Airway epithelial cell (primary cell): ENCODE data around the gene KMT2B. TPM values are rescaled to one million over a fixed set of nuclear protein-coding genes. Genes with fewer than 3 reads are reported as not detected.

Experiments
- total RNA-seq: library from RNA; depleted of rRNA; stranded (reverse); fragments of >200 nt; gene quantifications from 2 replicates; pipeline ENCODE4 v1.2.3, GENCODE V29; 2015

KMT2B gene, protein sequence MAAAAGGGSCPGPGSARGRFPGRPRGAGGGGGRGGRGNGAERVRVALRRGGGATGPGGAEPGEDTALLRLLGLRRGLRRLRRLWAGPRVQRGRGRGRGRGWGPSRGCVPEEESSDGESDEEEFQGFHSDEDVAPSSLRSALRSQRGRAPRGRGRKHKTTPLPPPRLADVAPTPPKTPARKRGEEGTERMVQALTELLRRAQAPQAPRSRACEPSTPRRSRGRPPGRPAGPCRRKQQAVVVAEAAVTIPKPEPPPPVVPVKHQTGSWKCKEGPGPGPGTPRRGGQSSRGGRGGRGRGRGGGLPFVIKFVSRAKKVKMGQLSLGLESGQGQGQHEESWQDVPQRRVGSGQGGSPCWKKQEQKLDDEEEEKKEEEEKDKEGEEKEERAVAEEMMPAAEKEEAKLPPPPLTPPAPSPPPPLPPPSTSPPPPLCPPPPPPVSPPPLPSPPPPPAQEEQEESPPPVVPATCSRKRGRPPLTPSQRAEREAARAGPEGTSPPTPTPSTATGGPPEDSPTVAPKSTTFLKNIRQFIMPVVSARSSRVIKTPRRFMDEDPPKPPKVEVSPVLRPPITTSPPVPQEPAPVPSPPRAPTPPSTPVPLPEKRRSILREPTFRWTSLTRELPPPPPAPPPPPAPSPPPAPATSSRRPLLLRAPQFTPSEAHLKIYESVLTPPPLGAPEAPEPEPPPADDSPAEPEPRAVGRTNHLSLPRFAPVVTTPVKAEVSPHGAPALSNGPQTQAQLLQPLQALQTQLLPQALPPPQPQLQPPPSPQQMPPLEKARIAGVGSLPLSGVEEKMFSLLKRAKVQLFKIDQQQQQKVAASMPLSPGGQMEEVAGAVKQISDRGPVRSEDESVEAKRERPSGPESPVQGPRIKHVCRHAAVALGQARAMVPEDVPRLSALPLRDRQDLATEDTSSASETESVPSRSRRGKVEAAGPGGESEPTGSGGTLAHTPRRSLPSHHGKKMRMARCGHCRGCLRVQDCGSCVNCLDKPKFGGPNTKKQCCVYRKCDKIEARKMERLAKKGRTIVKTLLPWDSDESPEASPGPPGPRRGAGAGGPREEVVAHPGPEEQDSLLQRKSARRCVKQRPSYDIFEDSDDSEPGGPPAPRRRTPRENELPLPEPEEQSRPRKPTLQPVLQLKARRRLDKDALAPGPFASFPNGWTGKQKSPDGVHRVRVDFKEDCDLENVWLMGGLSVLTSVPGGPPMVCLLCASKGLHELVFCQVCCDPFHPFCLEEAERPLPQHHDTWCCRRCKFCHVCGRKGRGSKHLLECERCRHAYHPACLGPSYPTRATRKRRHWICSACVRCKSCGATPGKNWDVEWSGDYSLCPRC (N-terminal part only)
- total RNA-seq = 16.7 and 19.3 TPM in 2 replicates

DNA sequence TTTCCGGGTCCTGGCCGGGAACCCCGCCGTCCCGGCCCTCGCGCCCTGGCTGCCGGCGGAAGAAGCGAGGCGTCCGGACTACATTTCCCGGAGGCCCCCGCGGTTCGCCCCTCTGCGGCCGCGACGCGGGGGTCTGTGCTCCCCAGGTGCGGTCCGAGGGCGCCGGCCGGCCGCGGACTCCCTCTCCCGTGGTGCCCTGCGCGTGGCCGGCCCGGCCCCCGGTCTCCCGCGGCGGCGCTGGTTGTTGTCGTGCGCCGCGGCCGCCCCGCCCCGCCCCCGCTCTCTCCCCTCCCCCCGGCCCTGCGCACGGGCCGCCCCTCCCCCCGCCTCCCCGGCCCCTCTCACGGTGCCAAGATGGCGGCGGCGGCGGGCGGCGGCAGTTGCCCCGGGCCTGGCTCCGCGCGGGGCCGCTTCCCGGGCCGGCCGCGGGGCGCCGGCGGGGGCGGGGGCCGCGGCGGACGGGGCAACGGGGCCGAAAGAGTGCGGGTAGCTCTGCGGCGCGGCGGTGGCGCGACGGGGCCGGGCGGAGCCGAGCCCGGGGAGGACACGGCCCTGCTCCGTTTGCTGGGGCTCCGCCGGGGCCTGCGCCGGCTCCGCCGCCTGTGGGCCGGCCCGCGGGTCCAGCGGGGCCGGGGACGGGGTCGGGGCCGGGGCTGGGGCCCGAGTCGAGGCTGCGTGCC, at the start of gene KMT2B:
Gene KMT2B (plus strand): TSS at position 339 of the 680 bp plus-strand sequence. CDS start 16 bp downstream, at position 355.

DNA sequence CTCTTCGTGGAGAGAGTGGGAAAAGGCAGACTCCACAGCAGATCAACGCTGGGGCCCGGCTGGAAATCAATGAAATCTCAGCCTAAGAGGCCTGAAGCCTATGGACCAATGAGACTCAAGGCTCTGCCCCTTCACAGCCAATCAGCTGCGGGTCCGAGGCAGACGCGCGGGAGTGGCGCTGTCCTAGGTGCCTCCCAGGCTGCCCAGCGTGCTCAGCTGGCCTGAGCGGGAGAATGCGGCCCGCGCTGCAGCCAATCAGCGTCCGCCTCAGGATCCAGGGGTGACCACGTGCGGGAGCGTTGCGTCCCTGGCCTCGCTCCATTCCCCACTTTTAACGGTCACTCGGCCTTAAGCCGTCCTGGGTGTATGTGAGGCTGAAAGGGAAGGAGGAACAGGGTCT, 13.6 kb upstream of the KMT2B start, which contains the start of gene ZBTB32:
Gene ZBTB32 (plus strand): TSS at position 341 of the 400 bp plus-strand sequence. CDS start 10,069 bp downstream, outside the sequence.

DNA sequence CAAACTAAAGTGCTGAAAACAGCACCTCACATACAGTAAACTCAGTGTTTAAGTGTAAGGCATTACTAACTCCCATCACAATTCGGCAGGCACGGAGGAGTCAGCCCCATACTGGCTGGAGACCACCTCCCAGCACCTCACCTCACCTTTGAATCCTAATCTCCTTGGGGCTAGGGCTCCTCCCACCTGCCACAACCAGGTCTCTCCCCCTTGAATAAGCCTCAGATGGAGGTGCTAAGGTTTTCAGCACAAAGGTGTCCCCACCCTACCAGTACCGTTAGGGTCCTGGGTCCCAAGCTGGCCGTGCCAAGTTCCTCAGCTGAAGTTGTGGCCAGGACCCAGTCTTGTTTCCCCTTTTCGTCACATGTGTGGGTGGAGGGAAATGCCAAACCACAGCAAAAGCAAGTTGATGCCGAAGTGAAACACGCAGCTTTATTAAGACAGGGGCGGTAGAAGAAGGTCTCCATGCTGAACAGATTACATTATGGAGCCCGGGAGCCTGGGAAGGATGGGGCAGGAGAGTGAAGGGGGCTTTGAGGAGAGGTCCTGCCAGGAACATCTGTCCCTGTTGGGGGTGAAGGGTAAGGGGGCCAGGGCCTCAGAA, 24.4 kb downstream of the KMT2B start, which contains the start of gene IGFLR1:
Gene IGFLR1 (minus strand): TSS at position 332 of the 604 bp plus-strand sequence. CDS start 1,272 bp downstream, outside the sequence.

DNA sequence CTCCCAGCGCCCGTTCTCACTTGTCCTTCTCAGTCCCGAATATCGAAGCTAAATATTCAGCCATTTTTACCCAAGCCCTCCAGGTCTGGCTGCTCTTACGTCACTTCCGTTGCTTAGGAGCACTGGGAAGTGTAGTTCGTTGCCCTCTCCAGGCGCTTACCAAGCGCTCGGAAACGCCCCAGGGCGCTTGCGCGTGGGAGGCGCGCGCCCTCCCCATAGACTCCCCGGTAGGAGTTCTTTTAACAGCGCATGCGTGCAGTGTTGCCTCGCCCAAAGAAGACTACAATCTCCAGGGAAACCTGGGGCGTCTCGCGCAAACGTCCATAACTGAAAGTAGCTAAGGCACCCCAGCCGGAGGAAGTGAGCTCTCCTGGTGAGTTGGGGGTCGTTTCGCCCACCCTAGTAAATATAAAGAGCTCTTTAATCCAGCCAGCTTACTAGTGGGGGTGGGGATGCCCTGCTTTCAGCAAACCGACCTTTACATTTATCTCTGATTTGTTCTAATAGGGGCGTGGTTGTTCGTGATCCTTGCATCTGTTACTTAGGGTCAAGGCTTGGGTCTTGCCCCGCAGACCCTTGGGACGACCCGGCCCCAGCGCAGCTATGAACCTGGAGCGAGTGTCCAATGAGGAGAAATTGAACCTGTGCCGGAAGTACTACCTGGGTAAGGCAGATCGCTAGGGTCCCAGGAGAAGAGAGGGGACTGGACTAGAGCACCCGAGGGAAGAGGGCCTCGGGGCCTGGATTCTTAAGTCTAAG, 27.7 kb downstream of the KMT2B start, which contains the start of the genes PSENEN and U2AF1L4:
Gene PSENEN (plus strand): TSS at position 324 of the 759 bp plus-strand sequence. CDS start 280 bp downstream, at position 604.
Gene U2AF1L4 (minus strand): TSS at position 91 of the 759 bp plus-strand sequence. CDS start 27 bp downstream, at position 64.

DNA sequence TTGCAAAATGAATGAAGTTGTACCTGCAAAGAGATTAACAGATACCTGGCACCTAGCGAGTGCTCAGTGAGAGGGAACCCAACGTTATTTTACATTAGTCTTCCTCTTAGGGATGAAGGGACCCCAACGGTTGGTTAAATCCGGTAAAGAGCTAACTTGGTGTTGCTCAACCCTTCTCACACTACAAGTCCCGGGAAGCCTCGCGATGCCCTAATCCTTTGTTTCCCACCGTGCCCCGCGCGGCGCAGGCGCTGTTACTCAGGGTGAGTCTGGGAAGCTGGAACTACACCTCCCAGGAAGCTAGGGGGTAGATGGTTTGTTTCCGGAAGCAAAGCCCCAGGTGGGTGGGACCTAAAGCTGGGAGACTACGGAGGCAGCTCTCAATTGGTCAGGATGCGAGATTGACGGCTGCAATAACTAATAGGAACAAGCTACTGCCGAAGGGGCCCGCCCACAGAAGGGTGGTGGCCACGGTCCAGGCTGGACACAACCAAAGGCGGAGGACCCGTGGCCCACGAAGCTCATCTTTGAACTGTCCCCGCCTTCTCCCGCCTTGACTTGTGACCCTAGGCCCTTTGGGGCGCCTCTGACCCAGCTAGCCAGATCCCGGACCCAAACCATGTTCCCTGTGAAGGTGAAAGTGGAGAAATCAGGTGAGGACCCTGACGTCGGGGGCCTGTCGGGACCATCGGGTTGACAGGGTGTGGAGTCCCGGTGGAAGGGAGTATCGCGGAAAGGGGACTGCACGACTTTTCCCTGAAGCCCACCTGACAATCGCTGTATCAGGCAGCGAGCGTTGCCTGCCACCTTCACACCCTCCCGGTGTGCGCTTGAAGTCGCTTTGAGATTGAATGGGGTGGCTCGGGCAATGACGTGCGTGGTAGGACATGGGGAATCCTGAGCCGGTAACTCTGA, 30.6 kb downstream of the KMT2B start, which contains the start of gene LIN37:
Gene LIN37 (plus strand): TSS at position 471 of the 915 bp plus-strand sequence. CDS start 149 bp downstream, at position 620.

DNA sequence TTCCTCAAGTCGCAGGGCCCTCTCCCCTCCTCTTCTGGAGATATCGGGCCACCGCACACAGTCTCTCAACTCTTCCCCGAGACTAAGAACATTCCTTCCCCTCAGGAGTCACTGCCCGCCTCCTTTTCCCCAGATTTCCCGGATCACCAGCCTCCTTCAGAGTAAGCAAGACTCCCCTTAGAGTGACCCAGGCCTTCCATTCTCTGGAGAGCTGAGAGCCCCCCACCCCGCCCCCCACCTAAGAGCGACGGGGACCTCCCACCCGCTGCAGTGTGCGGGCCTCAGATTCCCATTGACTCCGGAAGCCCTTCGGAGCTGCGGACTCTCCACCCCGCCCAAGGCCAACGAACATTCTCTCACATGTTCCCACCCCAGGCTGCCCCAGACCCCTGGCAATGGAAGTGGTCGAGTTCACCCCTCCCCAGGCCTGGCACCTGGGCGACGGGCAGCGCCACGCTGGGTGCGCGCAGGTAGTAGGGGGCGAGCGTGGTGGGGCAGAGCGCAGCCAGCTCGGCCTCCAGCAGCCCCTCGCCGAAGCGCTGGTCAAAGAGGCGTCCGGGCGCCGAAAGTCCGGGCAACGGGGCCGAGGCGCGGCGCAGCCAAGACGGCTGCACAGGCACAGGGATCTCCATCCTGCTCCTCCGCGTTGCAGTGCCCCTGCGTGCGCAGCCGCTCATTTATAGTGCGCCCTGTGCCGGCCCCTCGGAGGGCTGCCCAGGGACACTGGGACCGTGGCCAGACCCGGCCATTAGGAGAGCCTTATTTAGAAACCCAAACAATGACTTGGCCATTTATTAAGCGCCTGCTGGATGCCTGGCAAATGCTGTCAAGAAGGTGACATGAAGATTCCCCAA, 38.8 kb downstream of the KMT2B start, which contains the start of gene HSPB6:
Gene HSPB6 (minus strand): TSS at position 653 of the 854 bp plus-strand sequence. CDS start 21 bp downstream, at position 632.

DNA sequence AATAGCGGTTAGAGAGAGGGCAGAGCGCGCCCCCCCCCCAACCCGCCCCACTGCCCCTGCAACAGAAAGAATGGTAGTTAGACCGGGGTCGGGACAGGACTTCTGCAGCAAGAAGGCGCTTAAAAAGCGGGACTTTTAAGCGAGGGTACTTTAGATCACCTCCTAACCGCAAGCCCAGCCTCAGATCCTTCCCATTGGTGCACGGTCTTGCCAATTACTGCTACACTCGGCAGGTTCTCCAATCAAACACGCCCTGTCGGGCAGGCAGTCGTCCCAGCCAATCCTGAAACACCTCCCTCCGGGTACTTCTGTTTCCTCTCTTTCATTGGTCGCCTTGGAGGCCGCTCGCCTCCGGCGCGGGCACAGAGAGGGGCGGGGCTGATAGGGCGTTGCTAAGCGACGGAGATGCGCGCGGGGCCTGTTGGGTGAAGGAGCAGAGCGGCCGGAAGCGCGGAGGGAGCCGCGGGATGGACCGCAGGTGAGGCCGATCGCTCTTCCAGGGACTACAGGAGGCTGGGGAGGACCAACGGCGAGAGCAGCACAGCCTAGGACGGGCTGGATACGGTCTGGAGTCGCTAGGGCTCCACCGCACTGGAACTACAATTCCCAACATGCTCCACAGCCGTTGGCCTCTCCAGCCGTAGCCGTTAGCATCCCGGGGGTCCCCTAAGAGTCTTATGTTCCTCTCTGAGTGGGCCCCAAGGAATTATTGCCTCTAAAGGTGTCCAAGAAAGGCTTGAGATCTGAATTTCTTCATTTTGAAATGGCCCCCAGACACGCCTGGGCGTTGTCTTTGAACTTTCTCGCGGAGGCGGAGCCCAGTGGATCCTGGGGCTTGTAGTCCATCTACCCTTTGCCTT, 40.2 kb downstream of the KMT2B start, which contains the start of gene PROSER3:
Gene PROSER3 (plus strand): TSS at position 428 of the 860 bp plus-strand sequence. CDS start 40 bp downstream, at position 468.

DNA sequence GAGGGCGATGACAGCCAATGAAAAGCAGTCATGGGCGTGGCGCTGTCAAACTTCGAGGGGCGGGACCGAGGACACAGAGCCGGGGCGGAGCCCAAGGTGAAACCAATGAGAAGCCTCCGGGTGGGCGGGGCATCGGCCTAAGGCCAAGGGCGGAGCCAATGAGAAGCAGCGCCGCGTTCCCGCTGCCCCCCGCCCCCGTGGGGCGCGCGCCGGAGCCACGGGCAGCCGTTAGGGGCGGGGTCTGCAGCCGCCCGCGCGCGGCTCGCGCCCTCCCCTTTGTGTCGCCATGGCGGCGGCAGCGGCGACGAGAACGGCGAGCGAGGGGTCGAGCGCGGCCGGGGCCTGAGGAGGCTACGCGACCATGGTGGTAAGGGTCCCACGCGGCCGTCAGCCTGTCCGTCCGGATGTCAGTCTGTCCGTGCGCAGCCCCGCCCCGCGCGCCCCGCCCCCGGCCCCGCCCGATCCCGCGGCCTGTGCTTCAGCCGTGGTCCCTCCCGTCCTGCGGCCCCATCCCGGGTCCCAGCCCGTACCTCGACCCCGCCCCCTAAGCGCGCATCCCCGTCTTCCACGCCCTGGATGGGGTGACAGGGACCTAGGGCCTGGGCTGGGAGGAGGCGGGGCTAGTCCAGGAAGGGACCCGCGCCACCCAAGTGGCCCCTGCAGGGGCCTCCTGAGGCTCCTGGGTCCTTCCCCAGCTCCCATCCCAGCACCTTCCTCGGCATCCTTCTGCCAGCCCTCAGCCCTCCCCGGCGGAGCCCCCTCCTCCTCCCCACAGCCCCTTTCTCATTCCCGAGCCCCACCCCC, 57.7 kb downstream of the KMT2B start, which contains the start of gene ARHGAP33:
Gene ARHGAP33 (plus strand): TSS at position 267 of the 804 bp plus-strand sequence. CDS start 95 bp downstream, at position 362.

Other genes with a start within 250 kb of the KMT2B start
- 40.4 and 58.3 TPM in 2 replicates for gene KRTDAP, start 227.5 kb upstream of the KMT2B start, total RNA-seq
- gene DMKN, start 204.4 kb upstream of the KMT2B start, total RNA-seq = 490 and 661 TPM in 2 replicates
- 62.1 and 80.8 TPM in 2 replicates for gene SBSN, start 189.7 kb upstream of the KMT2B start, total RNA-seq
- gene GAPDHS, start 184.5 kb upstream of the KMT2B start, total RNA-seq = not detected in 2 replicates
- 116 and 138 TPM in 2 replicates for gene TMEM147, start 172.4 kb upstream of the KMT2B start, total RNA-seq
- not detected in 2 replicates for gene ATP4A, start 154.3 kb upstream of the KMT2B start, total RNA-seq
- gene PMIS2, start 131.8 kb upstream of the KMT2B start, total RNA-seq = not detected in 2 replicates
- gene HAUS5, start 105.3 kb upstream of the KMT2B start, total RNA-seq = 10.9 TPM in 2 replicates
- gene RBM42, start 89.0 kb upstream of the KMT2B start, total RNA-seq = 103 and 118 TPM in 2 replicates
- 0.35 and 0.51 TPM in 2 replicates for gene ETV2, start 76.3 kb upstream of the KMT2B start, total RNA-seq
- gene COX6B1, start 69.7 kb upstream of the KMT2B start, total RNA-seq = 473 and 703 TPM in 2 replicates
- gene UPK1A, start 51.5 kb upstream of the KMT2B start, total RNA-seq = not detected in 2 replicates
- gene ZBTB32, start 13.4 kb upstream of the KMT2B start, total RNA-seq = not detected in 2 replicates
- gene IGFLR1, start 24.4 kb downstream of the KMT2B start, total RNA-seq = 6.3 and 6.7 TPM in 2 replicates
- gene U2AF1L4, start 27.4 kb downstream of the KMT2B start, total RNA-seq = 7.9 and 9.1 TPM in 2 replicates
- gene PSENEN, start 27.6 kb downstream of the KMT2B start, total RNA-seq = 45.9 and 62.3 TPM in 2 replicates
- 10.4 and 43.5 TPM in 2 replicates for gene LIN37, start 30.6 kb downstream of the KMT2B start, total RNA-seq
- gene HSPB6, start 39.0 kb downstream of the KMT2B start, total RNA-seq = 0.35 TPM in 1 of 2 replicates, not detected in the other
- 6.5 and 19.5 TPM in 2 replicates for gene PROSER3, start 40.2 kb downstream of the KMT2B start, total RNA-seq
- gene ARHGAP33, start 57.6 kb downstream of the KMT2B start, total RNA-seq = 5.6 and 7.5 TPM in 2 replicates
- not detected in 2 replicates for gene PRODH2, start 94.8 kb downstream of the KMT2B start, total RNA-seq
- not detected in 2 replicates for gene NPHS1, start 134.5 kb downstream of the KMT2B start, total RNA-seq
- gene KIRREL2, start 138.9 kb downstream of the KMT2B start, total RNA-seq = 0.14 TPM in 1 of 2 replicates, not detected in the other
- 1.9 and 2.8 TPM in 2 replicates for gene APLP1, start 150.6 kb downstream of the KMT2B start, total RNA-seq
- 4.8 and 21.3 TPM in 2 replicates for gene NFKBID, start 182.5 kb downstream of the KMT2B start, total RNA-seq
- not detected in 2 replicates for gene HCST, start 184.5 kb downstream of the KMT2B start, total RNA-seq
- not detected in 2 replicates for gene TYROBP, start 190.3 kb downstream of the KMT2B start, total RNA-seq
- gene LRFN3, start 218.4 kb downstream of the KMT2B start, total RNA-seq = 6.5 and 10.8 TPM in 2 replicates